Vagina (tissue), 2 donors: Measurements from ENCODE around the gene ZCWPW1. TPM values are rescaled to one million over a fixed set of nuclear protein-coding genes. Genes with fewer than 3 reads are reported as not detected.

Experiments used
- DNase-seq, 2 donors: peaks; one replicate each; pipeline ENCODE4 v3.0.0-alpha.2; 2017; ENCODE audit errors: extremely low spot score in 2 of 2
- H3K27ac ChIP-seq: fragments of 200-600 bp; sonication (generic); one replicate; pipeline ENCODE4 v1.5.1; 2019
- H3K27me3 ChIP-seq: fragments of 200-600 bp; sonication (generic); one replicate; pipeline ENCODE4 v1.5.1; 2019
- H3K36me3 ChIP-seq, 2 donors: fragments of 200-600 bp; sonication (generic); one replicate each; pipeline ENCODE4 v1.5.1; 2017 to 2019
- H3K4me1 ChIP-seq: fragments of 200-600 bp; sonication (generic); one replicate; pipeline ENCODE4 v1.5.1; 2019
- H3K4me3 ChIP-seq, 2 donors: fragments of 200-600 bp; sonication (generic); 1 replicate in 1 of 2; 2 replicates in 1 of 2; pipeline ENCODE4 v1.5.1; 2016 to 2019
- H3K9me3 ChIP-seq: fragments of 200-600 bp; sonication (generic); one replicate; pipeline ENCODE4 v1.5.1; 2019
- POLR2A ChIP-seq, 2 donors: fragments of 450-650 bp; IDR thresholded peaks; one replicate each; pipeline ENCODE4 v1.6.1; 2017; ENCODE audit warnings: antibody characterized with exemption in 2 of 2, mild to moderate bottlenecking in 2 of 2, moderate library complexity in 2 of 2
- POLR2AphosphoS5 ChIP-seq, 2 donors: sonication (generic); formaldehyde crosslinking; IDR thresholded peaks; one replicate each; pipeline ENCODE4 v1.9.0; 2017; ENCODE audit warnings: antibody characterized with exemption in 2 of 2, mild to moderate bottlenecking in 2 of 2, low read depth in 1 of 2; ENCODE audit not compliant: insufficient read depth in 1 of 2
- intact Hi-C: fragments of 100-400 bp; cut with DNase I; formaldehyde crosslinking; loops from one replicate; pipeline ENCODE4 v1.15.1; 2023
- total RNA-seq: library from RNA; depleted of rRNA; stranded (reverse); fragments of >200 nt; gene quantifications from one replicate; pipeline ENCODE4 v1.2.3, GENCODE V29; 2016
- TF ChIP-seq, protein P1 (sequence below), 3 experiments: fragments of 450-650 bp in 2 of 3; fragments of 200-600 bp in 1 of 3; sonication (generic) in 1 of 3; IDR thresholded peaks; one replicate each; pipeline ENCODE4 v1.5.1; 2017 to 2019; ENCODE audit warnings: antibody characterized with exemption in 3 of 3, mild to moderate bottlenecking in 2 of 3, moderate library complexity in 2 of 3

The ZCWPW1 gene
- total RNA-seq, 1 donor from 2014 or later = 5.9 TPM

DNA sequence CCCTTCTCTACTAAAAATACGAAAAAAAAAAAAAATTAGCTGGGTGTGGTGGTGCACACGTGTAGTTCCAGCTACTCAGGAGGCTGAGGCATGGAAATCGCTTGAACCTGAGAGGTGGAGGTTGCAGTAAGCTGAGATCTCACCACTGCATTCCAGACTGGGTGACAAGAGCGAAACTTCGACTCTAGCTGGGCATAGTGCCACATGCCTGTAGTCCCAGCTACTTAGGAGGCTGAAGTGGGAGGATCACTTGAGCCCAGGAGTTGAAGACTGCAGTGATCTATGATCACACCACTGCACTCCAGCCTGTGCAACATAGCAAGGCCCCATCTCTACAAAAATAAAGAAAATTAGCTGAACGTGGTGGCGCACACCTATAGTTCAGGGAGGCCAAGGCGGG is 36.8 kb upstream of the ZCWPW1 start:
- intact Hi-C loops = loop anchor here (5.0 kb wide), 1 partner anchor 227 kb away; the partner anchor contains the start of gene GIGYF1
- no peak for DNase-seq
- TF ChIP-seq, protein P1, sequence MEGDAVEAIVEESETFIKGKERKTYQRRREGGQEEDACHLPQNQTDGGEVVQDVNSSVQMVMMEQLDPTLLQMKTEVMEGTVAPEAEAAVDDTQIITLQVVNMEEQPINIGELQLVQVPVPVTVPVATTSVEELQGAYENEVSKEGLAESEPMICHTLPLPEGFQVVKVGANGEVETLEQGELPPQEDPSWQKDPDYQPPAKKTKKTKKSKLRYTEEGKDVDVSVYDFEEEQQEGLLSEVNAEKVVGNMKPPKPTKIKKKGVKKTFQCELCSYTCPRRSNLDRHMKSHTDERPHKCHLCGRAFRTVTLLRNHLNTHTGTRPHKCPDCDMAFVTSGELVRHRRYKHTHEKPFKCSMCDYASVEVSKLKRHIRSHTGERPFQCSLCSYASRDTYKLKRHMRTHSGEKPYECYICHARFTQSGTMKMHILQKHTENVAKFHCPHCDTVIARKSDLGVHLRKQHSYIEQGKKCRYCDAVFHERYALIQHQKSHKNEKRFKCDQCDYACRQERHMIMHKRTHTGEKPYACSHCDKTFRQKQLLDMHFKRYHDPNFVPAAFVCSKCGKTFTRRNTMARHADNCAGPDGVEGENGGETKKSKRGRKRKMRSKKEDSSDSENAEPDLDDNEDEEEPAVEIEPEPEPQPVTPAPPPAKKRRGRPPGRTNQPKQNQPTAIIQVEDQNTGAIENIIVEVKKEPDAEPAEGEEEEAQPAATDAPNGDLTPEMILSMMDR (IDR thresholded peaks at IDR 0.05) = no peak
- TF ChIP-seq POLR2AphosphoS5 (IDR thresholded peaks at IDR 0.05; ENCODE audit: insufficient read depth in 1 of 2, low read depth in 1 of 2) (no peak), POLR2A (IDR thresholded peaks at IDR 0.05) (no peak)
- Histone ChIP-seq H3K9me3 (no peaks in the 10 kb centered on the region), H3K27me3 (no peaks in the 10 kb centered on the region), H3K4me1 (peaks cover 37% of the 10 kb centered on the region), H3K36me3 (no peaks in the 10 kb centered on the region), H3K27ac (peak overlapping the region; percentile 77), H3K4me3 (no peak overlapping the region)

DNA sequence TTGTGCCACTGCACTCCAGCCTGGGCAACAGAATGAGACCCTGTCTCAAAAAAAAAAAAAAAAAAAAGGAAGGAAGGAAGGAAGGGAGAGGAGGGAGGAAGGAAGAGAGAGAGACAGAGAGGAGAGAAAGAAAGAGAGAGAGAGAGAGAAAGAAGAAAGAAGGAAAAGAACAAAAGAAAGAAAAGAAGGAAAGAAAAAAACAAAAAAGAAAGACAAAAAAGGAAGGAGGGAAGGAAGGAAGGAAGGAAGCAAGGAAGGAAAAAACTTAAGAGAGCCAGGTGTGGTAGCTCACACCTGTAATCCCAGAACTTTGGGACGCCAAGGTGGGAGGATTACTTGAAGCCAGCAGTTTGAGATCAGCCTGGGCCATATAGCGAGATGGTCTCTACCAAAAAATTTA is 36.3 kb upstream of the ZCWPW1 start:
- DNase-seq = no peak
- no peak for TF ChIP-seq POLR2A (IDR thresholded peaks at IDR 0.05)
- TF ChIP-seq, protein P1 (IDR thresholded peaks at IDR 0.05) = no peak
- no peak for TF ChIP-seq POLR2AphosphoS5 (IDR thresholded peaks at IDR 0.05; ENCODE audit: insufficient read depth in 1 of 2, low read depth in 1 of 2)
- intact Hi-C loops = loop anchor here (5.0 kb wide), 1 partner anchor 228 kb away; the partner anchor contains the start of gene GIGYF1
- Histone ChIP-seq H3K36me3 (no peaks in the 10 kb centered on the region), H3K4me3 (no peak overlapping the region), H3K27ac (no peak overlapping the region), H3K9me3 (no peaks in the 10 kb centered on the region), H3K27me3 (no peaks in the 10 kb centered on the region), H3K4me1 (peaks cover 37% of the 10 kb centered on the region)

DNA sequence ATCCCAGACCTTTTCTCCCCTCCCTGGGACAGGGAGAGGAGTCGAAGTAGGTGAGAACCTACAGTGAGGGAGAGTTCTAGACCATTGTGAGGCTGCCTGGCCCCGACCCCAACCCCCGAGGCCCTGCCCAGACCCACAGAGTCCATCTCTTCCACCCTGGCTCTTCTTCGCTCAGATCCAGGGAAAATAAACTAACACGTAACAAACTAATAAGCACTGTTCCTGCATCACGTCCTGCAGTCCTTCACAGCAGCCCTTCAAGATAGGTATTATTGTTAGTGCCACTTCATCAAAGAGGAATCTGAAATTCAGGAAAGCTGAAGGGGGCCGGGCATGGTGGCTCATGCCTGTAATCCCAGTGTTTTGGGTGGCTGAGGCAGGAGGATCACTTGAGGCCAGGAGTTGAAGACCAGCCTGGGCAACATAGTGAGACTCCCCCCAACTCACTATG is 35.7 kb upstream of the ZCWPW1 start, which contains the start of gene SPACDR:
TSS of gene SPACDR (minus strand) at position 51 of the 451 bp plus-strand sequence. CDS start 235 bp downstream, outside the sequence.
- H3K4me1 ChIP-seq = peaks cover 33% of the 10 kb centered on the region

DNA sequence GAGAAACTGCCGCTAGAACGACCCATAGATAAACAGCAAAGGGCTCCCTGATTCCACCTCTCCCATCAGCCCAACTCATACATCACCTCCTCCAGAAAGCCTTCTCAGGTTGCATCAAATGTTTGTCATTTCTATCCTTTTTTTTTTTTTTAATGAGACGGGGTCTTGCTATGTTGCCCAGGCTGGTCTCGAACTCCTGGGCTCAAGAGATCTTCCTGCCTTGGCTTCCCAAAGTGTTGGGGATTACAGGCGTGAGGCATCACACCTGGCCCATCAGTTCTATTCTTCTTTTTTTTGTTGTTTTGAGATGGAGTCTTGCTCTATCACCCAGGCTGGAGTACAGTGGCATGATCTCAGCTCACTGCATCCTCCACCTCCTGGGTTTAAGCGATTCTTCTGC is 28.5 kb upstream of the ZCWPW1 start:
- H3K27me3 ChIP-seq = no peaks in the 10 kb centered on the region
- H3K4me3 ChIP-seq = no peak overlapping the region
- no peaks in the 10 kb centered on the region for H3K36me3 ChIP-seq
- TF ChIP-seq, protein P1 (IDR thresholded peaks at IDR 0.05) = no peak
- no peak for TF ChIP-seq POLR2A (IDR thresholded peaks at IDR 0.05)
- TF ChIP-seq POLR2AphosphoS5 (IDR thresholded peaks at IDR 0.05; ENCODE audit: insufficient read depth in 1 of 2, low read depth in 1 of 2) = no peak
- intact Hi-C loops = no loop called here
- no peak for DNase-seq
- H3K4me1 ChIP-seq = no peaks in the 10 kb centered on the region
- no peak overlapping the region for H3K27ac ChIP-seq
- no peaks in the 10 kb centered on the region for H3K9me3 ChIP-seq

More for the DNA sequence above, 35.7 kb upstream of the ZCWPW1 start, which contains the start of gene SPACDR:
- Histone ChIP-seq H3K36me3 (no peaks in the 10 kb centered on the region), H3K9me3 (no peaks in the 10 kb centered on the region), H3K27ac (no peak within 1 kb of the TSS), H3K27me3 (no peaks in the 10 kb centered on the region), H3K4me3 (no peak within 1 kb of the TSS)
- no peak for DNase-seq
- TF ChIP-seq POLR2AphosphoS5 (IDR thresholded peaks at IDR 0.05; ENCODE audit: insufficient read depth in 1 of 2, low read depth in 1 of 2) = no peak
- no peak for TF ChIP-seq POLR2A (IDR thresholded peaks at IDR 0.05)
- TF ChIP-seq, protein P1 (IDR thresholded peaks at IDR 0.05) = no peak
- intact Hi-C loops = no loop called here

DNA sequence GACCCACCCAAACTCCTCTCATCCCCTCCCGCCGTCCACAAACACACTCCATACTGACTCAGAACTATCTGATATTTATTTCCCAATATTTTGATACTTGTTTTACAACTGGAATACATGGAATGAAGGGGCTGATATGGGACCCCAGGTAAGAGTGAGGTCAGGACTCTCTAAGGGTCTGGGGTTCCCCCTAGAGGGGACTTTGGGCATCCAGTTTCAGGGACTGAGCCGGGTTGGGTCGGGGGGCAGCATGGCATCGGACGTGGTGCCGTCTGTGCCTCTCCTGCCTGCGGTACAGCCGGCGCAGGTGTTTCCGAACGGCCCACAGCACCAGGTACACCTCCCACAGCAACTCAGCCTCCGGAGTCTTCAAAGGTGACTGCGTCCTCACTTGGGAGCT is 28.1 kb upstream of the ZCWPW1 start:
- Histone ChIP-seq H3K9me3 (no peaks in the 10 kb centered on the region), H3K36me3 (no peaks in the 10 kb centered on the region), H3K4me1 (no peaks in the 10 kb centered on the region), H3K27ac (no peak overlapping the region), H3K4me3 (no peak overlapping the region), H3K27me3 (no peaks in the 10 kb centered on the region)
- TF ChIP-seq POLR2AphosphoS5 (IDR thresholded peaks at IDR 0.05; ENCODE audit: insufficient read depth in 1 of 2, low read depth in 1 of 2) (no peak), POLR2A (IDR thresholded peaks at IDR 0.05) (no peak)
- TF ChIP-seq, protein P1 (IDR thresholded peaks at IDR 0.05) = no peak
- DNase-seq = no peak
- intact Hi-C loops = no loop called here
